Loucy (cell line): ENCODE data around the gene ANKRD6.

Experiments used
- H2AFZ ChIP-seq: fragments of 200-600 bp; sonication (generic); 2 replicates; pipeline ENCODE4 v1.6.0; 2016; ENCODE audit warnings: antibody characterized with exemption, mild to moderate bottlenecking, low read length, moderate library complexity
- H3F3A ChIP-seq: fragments of 200-600 bp; 2 replicates; pipeline ENCODE4 v1.6.0; 2016; ENCODE audit warnings: antibody characterized with exemption, low read depth, mild to moderate bottlenecking
- H3K27me3 ChIP-seq: fragments of 200-600 bp; sonication (generic); 2 replicates; pipeline ENCODE4 v1.6.1; 2014; ENCODE audit warnings: low read length, mild to moderate bottlenecking; ENCODE audit not compliant: insufficient read depth, poor library complexity, severe bottlenecking
- H3K36me3 ChIP-seq: fragments of 200-600 bp; sonication (generic); 2 replicates; pipeline ENCODE4 v1.6.1; 2016; ENCODE audit warnings: low read length; ENCODE audit not compliant: insufficient read depth
- H3K4me1 ChIP-seq: fragments of 200-600 bp; sonication (generic); 2 replicates; pipeline ENCODE4 v1.5.1; 2014; ENCODE audit warnings: low read length, mild to moderate bottlenecking; ENCODE audit not compliant: insufficient read depth, poor library complexity, severe bottlenecking
- H3K4me2 ChIP-seq: fragments of 200-600 bp; sonication (generic); 2 replicates; pipeline ENCODE4 v1.6.0; 2014; ENCODE audit warnings: antibody characterized with exemption, low read length, low read depth, mild to moderate bottlenecking; ENCODE audit not compliant: poor library complexity, severe bottlenecking
- H3K4me3 ChIP-seq: fragments of 200-600 bp; sonication (generic); 2 replicates; pipeline ENCODE4 v1.5.1; 2014; ENCODE audit warnings: low read length, mild to moderate bottlenecking, mixed read lengths; ENCODE audit not compliant: poor library complexity, severe bottlenecking
- H3K79me2 ChIP-seq: fragments of 200-600 bp; sonication (generic); 2 replicates; pipeline ENCODE4 v1.6.1; 2014; ENCODE audit warnings: low read length; ENCODE audit not compliant: insufficient read depth
- H3K9ac ChIP-seq: fragments of 200-600 bp; sonication (generic); 2 replicates; pipeline ENCODE4 v1.6.0; 2014; ENCODE audit warnings: mild to moderate bottlenecking, low read depth, low read length, moderate library complexity; ENCODE audit not compliant: poor library complexity, severe bottlenecking
- H3K9me2 ChIP-seq: fragments of 200-600 bp; sonication (generic); replicated peaks from 2 replicates; pipeline ENCODE4 v1.6.1; 2016; ENCODE audit warnings: low read depth, low read length, mixed read lengths
- H3K9me3 ChIP-seq: fragments of 200-600 bp; sonication (generic); 2 replicates; pipeline ENCODE4 v1.6.1; 2014; ENCODE audit warnings: mild to moderate bottlenecking, antibody characterized with exemption, low read length, low read depth; ENCODE audit not compliant: insufficient read depth
- H4K20me1 ChIP-seq: fragments of 200-600 bp; sonication (generic); 2 replicates; pipeline ENCODE4 v1.6.0; 2014; ENCODE audit warnings: antibody characterized with exemption, low read length, mild to moderate bottlenecking; ENCODE audit not compliant: insufficient read depth, poor library complexity, severe bottlenecking
- CTCF ChIP-seq: fragments of 200-600 bp; sonication (generic); conservative IDR thresholded peaks from 2 replicates; pipeline ENCODE4 v1.5.1; 2014; ENCODE audit warnings: mild to moderate bottlenecking, antibody characterized with exemption, low read length
- EZH2phosphoT487 ChIP-seq: fragments of 200-600 bp; IDR thresholded peaks from 2 replicates; pipeline ENCODE4 v1.6.1; 2018; ENCODE audit warnings: antibody characterized with exemption, mild to moderate bottlenecking, moderate library complexity, borderline replicate concordance

Gene ANKRD6

GRCh38 chr6:89412071-89413005 lies 20.6 kb upstream of the ANKRD6 start, which contains the start of gene RRAGD:
RRAGD (minus strand) TSS chr6:89412273; CDS start chr6:89411993, 280 bp downstream.
- peak within 1 kb of the TSS; percentile 93 for H2AFZ ChIP-seq
- H3K4me2 ChIP-seq, result peak within 1 kb of the TSS; percentile 85
- H3K36me3 ChIP-seq, result no peaks in the 10 kb centered on the region
- H3K9me2 ChIP-seq, result no peaks in the 10 kb centered on the region
- H3K79me2 ChIP-seq, result peaks cover 55% of the 10 kb centered on the region
- no peaks in the 10 kb centered on the region for H3K27me3 ChIP-seq
- TF ChIP-seq EZH2phosphoT487 (no peak), CTCF (no peak; the same call in 1 of the 2 replicates)
- H3K4me1 ChIP-seq, result peaks cover 44% of the 10 kb centered on the region
- H3K4me3 ChIP-seq, result peak within 1 kb of the TSS; percentile 84
- peaks cover 14% of the 10 kb centered on the region for H4K20me1 ChIP-seq
- no peaks in the 10 kb centered on the region for H3F3A ChIP-seq
- peak within 1 kb of the TSS; percentile 88 for H3K9ac ChIP-seq
- H3K9me3 ChIP-seq, result no peaks in the 10 kb centered on the region

- peak overlapping the region; percentile 88 for H3K9ac ChIP-seq
- TF ChIP-seq CTCF, result no peak
- TF ChIP-seq EZH2phosphoT487, result no peak
Observed at GRCh38 chr6:89413006-89413400, 19.9 kb upstream of the ANKRD6 start.

GRCh38 chr6:89414215-89414614 lies 18.7 kb upstream of the ANKRD6 start:
- no peaks in the 10 kb centered on the region for H3K9me2 ChIP-seq
- H3K9me3 ChIP-seq, result no peaks in the 10 kb centered on the region
- no peak overlapping the region for H3K4me2 ChIP-seq
- peaks cover 10% of the 10 kb centered on the region for H4K20me1 ChIP-seq
- peaks cover 36% of the 10 kb centered on the region for H3K79me2 ChIP-seq
- no peak overlapping the region for H2AFZ ChIP-seq
- H3K9ac ChIP-seq, result no peak overlapping the region
- H3F3A ChIP-seq, result no peaks in the 10 kb centered on the region
- TF ChIP-seq EZH2phosphoT487, result no peak
- no peak for TF ChIP-seq CTCF
- no peak overlapping the region for H3K4me3 ChIP-seq
- no peaks in the 10 kb centered on the region for H3K27me3 ChIP-seq
- no peaks in the 10 kb centered on the region for H3K36me3 ChIP-seq
- peaks cover 27% of the 10 kb centered on the region for H3K4me1 ChIP-seq

More at GRCh38 chr6:89413006-89413400, 19.9 kb upstream of the ANKRD6 start:
- H4K20me1 ChIP-seq, result peaks cover 14% of the 10 kb centered on the region
- no peaks in the 10 kb centered on the region for H3K27me3 ChIP-seq
- no peaks in the 10 kb centered on the region for H3K9me3 ChIP-seq
- no peaks in the 10 kb centered on the region for H3F3A ChIP-seq
- no peaks in the 10 kb centered on the region for H3K36me3 ChIP-seq
- no peaks in the 10 kb centered on the region for H3K9me2 ChIP-seq
- H3K4me1 ChIP-seq, result peaks cover 38% of the 10 kb centered on the region
- H3K4me3 ChIP-seq, result peak overlapping the region; percentile 84
- H3K4me2 ChIP-seq, result peak overlapping the region; percentile 85
- H3K79me2 ChIP-seq, result peaks cover 48% of the 10 kb centered on the region
- H2AFZ ChIP-seq, result peak overlapping the region; percentile 93
